DOHH2 (cell line): ENCODE results near the gene PLAAT2.

Experiments used
- H3F3A ChIP-seq: fragments of 200-600 bp; sonication (generic), shearing (Covaris generic); 2 replicates; pipeline ENCODE4 v1.6.0; 2016; ENCODE audit warnings: antibody characterized with exemption, mild to moderate bottlenecking; ENCODE audit not compliant: control insufficient read depth, insufficient read depth
- H3K27ac ChIP-seq: fragments of 200-600 bp; sonication (generic); 2 replicates; pipeline ENCODE4 v1.5.1; 2014; ENCODE audit warnings: low read depth, mild to moderate bottlenecking, low read length, moderate library complexity
- H3K27me3 ChIP-seq: fragments of 200-600 bp; sonication (generic); 2 replicates; pipeline ENCODE4 v1.6.1; 2014; ENCODE audit warnings: mild to moderate bottlenecking, low read length, mixed read lengths; ENCODE audit not compliant: control insufficient read depth
- H3K36me3 ChIP-seq: fragments of 200-600 bp; sonication (generic); 2 replicates; pipeline ENCODE4 v1.6.1; 2014; ENCODE audit warnings: mild to moderate bottlenecking, low read length, moderate library complexity, mixed read lengths; ENCODE audit not compliant: control insufficient read depth
- H3K4me1 ChIP-seq: fragments of 200-600 bp; sonication (generic); 2 replicates; pipeline ENCODE4 v1.6.1; 2014; ENCODE audit warnings: mild to moderate bottlenecking, low read length, mixed read lengths; ENCODE audit not compliant: control insufficient read depth
- H3K4me2 ChIP-seq: fragments of 200-600 bp; sonication (generic); 2 replicates; pipeline ENCODE4 v1.6.0; 2014; ENCODE audit warnings: mild to moderate bottlenecking, low read length, moderate library complexity
- H3K4me3 ChIP-seq: fragments of 200-600 bp; sonication (generic); 2 replicates; pipeline ENCODE4 v1.5.1; 2014; ENCODE audit warnings: mild to moderate bottlenecking, low read length, mixed read lengths
- H3K79me2 ChIP-seq: fragments of 200-600 bp; sonication (generic); 2 replicates; pipeline ENCODE4 v1.6.1; 2014; ENCODE audit warnings: mild to moderate bottlenecking, low read length, mixed read lengths; ENCODE audit not compliant: control insufficient read depth
- H3K9me2 ChIP-seq: fragments of 200-600 bp; sonication (generic); replicated peaks from 2 replicates; pipeline ENCODE4 v1.6.1; 2014; ENCODE audit warnings: mild to moderate bottlenecking, low read length, mixed read lengths; ENCODE audit not compliant: control insufficient read depth
- H3K9me3 ChIP-seq: fragments of 200-600 bp; sonication (generic); 2 replicates; pipeline ENCODE4 v1.6.1; 2014; ENCODE audit warnings: antibody characterized with exemption, low read length, mixed read lengths; ENCODE audit not compliant: control insufficient read depth, insufficient read depth
- H4K20me1 ChIP-seq: fragments of 200-600 bp; sonication (generic); 2 replicates; pipeline ENCODE4 v1.6.0; 2014; ENCODE audit warnings: low read depth, mild to moderate bottlenecking, antibody characterized with exemption, low read length, moderate library complexity; ENCODE audit not compliant: control insufficient read depth, insufficient read depth
- CTCF ChIP-seq: fragments of 200-600 bp; sonication (generic); IDR thresholded peaks from one replicate; pipeline ENCODE4 v1.5.1; 2014; ENCODE audit warnings: antibody characterized with exemption, mild to moderate bottlenecking, low read depth, low read length; ENCODE audit not compliant: poor library complexity, severe bottlenecking
- EZH2phosphoT487 ChIP-seq: fragments of 200-600 bp; sonication (generic); IDR thresholded peaks from 2 replicates; pipeline ENCODE4 v1.6.1; 2017; ENCODE audit warnings: borderline replicate concordance, mild to moderate bottlenecking, antibody characterized with exemption, low read length, moderate library complexity, mixed read lengths

Gene PLAAT2

GRCh38 chr11:63521896-63522295, 41.3 kb downstream of the PLAAT2 start:
- H3F3A ChIP-seq, result no peaks in the 10 kb centered on the region
- H3K27ac ChIP-seq, result no peak overlapping the region
- H4K20me1 ChIP-seq, result no peaks in the 10 kb centered on the region
- TF ChIP-seq EZH2phosphoT487, result no peak
- H3K27me3 ChIP-seq, result no peaks in the 10 kb centered on the region
- H3K36me3 ChIP-seq, result no peaks in the 10 kb centered on the region
- no peaks in the 10 kb centered on the region for H3K9me2 ChIP-seq
- H3K4me3 ChIP-seq, result no peak overlapping the region
- no peak overlapping the region for H3K4me2 ChIP-seq
- H3K79me2 ChIP-seq, result no peaks in the 10 kb centered on the region
- H3K9me3 ChIP-seq, result peaks cover 3% of the 10 kb centered on the region; the same call in 1 of the 2 replicates
- no peaks in the 10 kb centered on the region for H3K4me1 ChIP-seq

- H4K20me1 ChIP-seq, result no peaks in the 10 kb centered on the region
- no peaks in the 10 kb centered on the region for H3K27me3 ChIP-seq
- H3F3A ChIP-seq, result no peaks in the 10 kb centered on the region
- H3K4me1 ChIP-seq, result no peaks in the 10 kb centered on the region
- no peak overlapping the region for H3K27ac ChIP-seq
- H3K9me3 ChIP-seq, result peaks cover 3% of the 10 kb centered on the region; the same call in 1 of the 2 replicates
- no peaks in the 10 kb centered on the region for H3K9me2 ChIP-seq
- H3K4me2 ChIP-seq, result no peak overlapping the region
- TF ChIP-seq EZH2phosphoT487 (no peak), CTCF (no peak)
- H3K4me3 ChIP-seq, result no peak overlapping the region
- H3K79me2 ChIP-seq, result no peaks in the 10 kb centered on the region
- H3K36me3 ChIP-seq, result no peaks in the 10 kb centered on the region
Measured at GRCh38 chr11:63520606-63521170, 42.5 kb downstream of the PLAAT2 start.

GRCh38 chr11:63518548-63518947, 44.6 kb downstream of the PLAAT2 start:
- no peaks in the 10 kb centered on the region for H4K20me1 ChIP-seq
- TF ChIP-seq EZH2phosphoT487, result no peak
- TF ChIP-seq CTCF, result no peak
- no peaks in the 10 kb centered on the region for H3K79me2 ChIP-seq
- H3K9me2 ChIP-seq, result no peaks in the 10 kb centered on the region
- H3F3A ChIP-seq, result no peaks in the 10 kb centered on the region
- no peaks in the 10 kb centered on the region for H3K4me1 ChIP-seq
- H3K27me3 ChIP-seq, result no peaks in the 10 kb centered on the region
- no peak overlapping the region for H3K4me3 ChIP-seq
- no peak overlapping the region for H3K27ac ChIP-seq
- no peaks in the 10 kb centered on the region for H3K36me3 ChIP-seq
- H3K4me2 ChIP-seq, result no peak overlapping the region
- no peaks in the 10 kb centered on the region for H3K9me3 ChIP-seq

- TF ChIP-seq EZH2phosphoT487 (no peak), CTCF (no peak)
- H3K36me3 ChIP-seq, result no peaks in the 10 kb centered on the region
- H3F3A ChIP-seq, result no peaks in the 10 kb centered on the region
- H3K27me3 ChIP-seq, result no peaks in the 10 kb centered on the region
- H4K20me1 ChIP-seq, result no peaks in the 10 kb centered on the region
- H3K9me3 ChIP-seq, result no peaks in the 10 kb centered on the region
- no peaks in the 10 kb centered on the region for H3K79me2 ChIP-seq
- H3K4me2 ChIP-seq, result no peak overlapping the region
- no peak overlapping the region for H3K27ac ChIP-seq
- H3K4me3 ChIP-seq, result no peak overlapping the region
- no peaks in the 10 kb centered on the region for H3K9me2 ChIP-seq
- H3K4me1 ChIP-seq, result no peaks in the 10 kb centered on the region
Measured at GRCh38 chr11:63517156-63517555, 46.0 kb downstream of the PLAAT2 start.
